PC-3 (cell line): Measurements from ENCODE around the gene PRICKLE2. TPM values are rescaled to one million over a fixed set of nuclear protein-coding genes. Genes with fewer than 3 reads are reported as not detected.

Source experiments
- ATAC-seq: fragments of 200-7000 bp; cut with Tn5 transposase; 2 replicates; pipeline ENCODE4 v1.9.1; 2020; ENCODE audit warnings: mild to moderate bottlenecking, moderate library complexity
- BruUV-seq: library from RNA; stranded (reverse); fragments of 400-500 nt; replicated peaks from 2 replicates; lab custom pipeline; 2021; lab: Mats Ljungman, UMichigan
- CTCF ChIA-PET: fragments of 300-600 bp; sonication (Branson Sonifier 250); formaldehyde crosslinking; loops from one replicate; lab custom pipeline; 2022; ENCODE audit warnings: antibody characterized with exemption; lab: Charles Lee
- POLR2A ChIA-PET: fragments of 300-600 bp; sonication (Branson Sonifier 250); formaldehyde crosslinking; loops from one replicate; lab custom pipeline; 2022; ENCODE audit warnings: antibody characterized with exemption; ENCODE audit not compliant: unreplicated experiment; lab: Charles Lee
- DNase-seq: peaks from one replicate; pipeline ENCODE4 v3.0.0-alpha.2; 2015
- H2AFZ ChIP-seq: fragments of 300-600 bp; sonication (generic); 2 replicates; pipeline ENCODE4 v1.6.0; 2016; ENCODE audit warnings: antibody characterized with exemption, low read length
- H3F3A ChIP-seq: fragments of 300-600 bp; sonication (generic); one replicate; pipeline ENCODE4 v1.6.0; 2017; ENCODE audit warnings: antibody characterized with exemption, low read length, control low read depth, mild to moderate bottlenecking; ENCODE audit not compliant: unreplicated experiment
- H3K27ac ChIP-seq: fragments of 300-600 bp; sonication (generic); 2 replicates; pipeline ENCODE4 v1.5.1; 2016; ENCODE audit warnings: mild to moderate bottlenecking, low read length
- H3K27me3 ChIP-seq: fragments of 300-600 bp; sonication (generic); 2 replicates; pipeline ENCODE4 v1.6.1; 2016; ENCODE audit warnings: low read length, mixed read lengths
- H3K36me3 ChIP-seq: fragments of 300-600 bp; sonication (generic); 2 replicates; pipeline ENCODE4 v1.6.1; 2016; ENCODE audit warnings: low read depth, mixed run types, low read length, mixed read lengths
- H3K4me1 ChIP-seq: fragments of 300-600 bp; sonication (generic); 2 replicates; pipeline ENCODE4 v1.5.1; 2016; ENCODE audit warnings: low read length; ENCODE audit not compliant: insufficient read depth
- H3K4me2 ChIP-seq: fragments of 300-600 bp; sonication (generic); 2 replicates; pipeline ENCODE4 v1.6.0; 2016; ENCODE audit warnings: low read length
- H3K4me3 ChIP-seq: fragments of 300-600 bp; sonication (generic); 2 replicates; pipeline ENCODE4 v1.5.1; 2016; ENCODE audit warnings: mild to moderate bottlenecking, low read length, mixed read lengths
- H3K79me2 ChIP-seq: fragments of 300-600 bp; sonication (generic); 2 replicates; pipeline ENCODE4 v1.6.1; 2017; ENCODE audit warnings: low read length, mixed read lengths
- H3K9ac ChIP-seq: fragments of 300-600 bp; sonication (generic); 2 replicates; pipeline ENCODE4 v1.6.0; 2016; ENCODE audit warnings: mild to moderate bottlenecking, low read length
- H3K9me2 ChIP-seq: fragments of 300-600 bp; sonication (generic); replicated peaks from 2 replicates; pipeline ENCODE4 v1.6.1; 2016; ENCODE audit warnings: mixed run types, low read length, mixed read lengths
- H3K9me3 ChIP-seq: fragments of 300-600 bp; sonication (generic); 2 replicates; pipeline ENCODE4 v1.6.1; 2016; ENCODE audit warnings: low read length, mixed read lengths
- H4K20me1 ChIP-seq: fragments of 300-600 bp; sonication (generic); 2 replicates; pipeline ENCODE4 v1.6.1; 2016; ENCODE audit warnings: low read length, mixed read lengths
- EZH2 ChIP-seq: fragments of 300-600 bp; sonication (generic); IDR thresholded peaks from one replicate; pipeline ENCODE4 v1.6.1; 2017; ENCODE audit warnings: antibody characterized with exemption, mild to moderate bottlenecking, low read length; ENCODE audit not compliant: unreplicated experiment
- EZH2phosphoT487 ChIP-seq: fragments of 300-600 bp; sonication (generic); IDR thresholded peaks from 2 replicates; pipeline ENCODE4 v1.6.1; 2018; ENCODE audit warnings: mild to moderate bottlenecking, antibody characterized with exemption, low read length, borderline replicate concordance
- intact Hi-C: fragments of 100-400 bp; cut with micrococcal nuclease; formaldehyde crosslinking; loops from 2 replicates; pipeline ENCODE4 v1.9.0; 2023
- total RNA-seq: library from RNA; depleted of rRNA; stranded (reverse); fragments of >200 nt; gene quantifications from 2 replicates; pipeline ENCODE4 v1.2.3, GENCODE V29; 2014
- TF ChIP-seq, protein P1 (sequence below): fragments of 300-600 bp; sonication (generic); conservative IDR thresholded peaks from 2 replicates; pipeline ENCODE4 v1.5.1; 2017; ENCODE audit warnings: antibody characterized with exemption, low read depth, mild to moderate bottlenecking, low read length

Gene PRICKLE2
- total RNA-seq, 1 experiment from 2014 or later = 1.8 TPM

DNA sequence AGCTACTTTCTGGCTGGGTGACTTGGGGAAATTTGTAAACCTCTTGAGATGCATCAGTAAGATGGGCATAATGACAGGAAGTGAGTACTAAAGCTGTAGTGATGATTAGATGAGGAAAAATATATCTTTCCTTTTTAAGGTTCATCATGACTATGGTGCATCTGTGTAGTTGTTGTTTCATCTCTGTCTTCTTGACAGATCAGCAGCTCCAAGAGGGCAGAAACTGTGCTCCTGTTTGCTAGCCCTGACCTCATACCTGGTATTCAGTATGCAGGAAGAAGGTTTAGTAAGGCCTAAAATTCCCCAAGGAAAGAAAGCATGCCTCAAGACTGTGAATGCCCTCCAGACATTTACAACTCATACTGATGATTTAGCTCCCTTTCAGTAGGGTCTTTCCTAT is 119.5 kb downstream of the PRICKLE2 start:
- H3K79me2 ChIP-seq = no peaks in the 10 kb centered on the region
- DNase-seq (peak; percentile 19), ATAC-seq (no peak)
- CTCF ChIA-PET = no interaction called here
- no peak overlapping the region for H3K4me3 ChIP-seq
- no peaks in the 10 kb centered on the region for H4K20me1 ChIP-seq
- TF ChIP-seq EZH2 (no peak), EZH2phosphoT487 (no peak)
- TF ChIP-seq, protein P1, sequence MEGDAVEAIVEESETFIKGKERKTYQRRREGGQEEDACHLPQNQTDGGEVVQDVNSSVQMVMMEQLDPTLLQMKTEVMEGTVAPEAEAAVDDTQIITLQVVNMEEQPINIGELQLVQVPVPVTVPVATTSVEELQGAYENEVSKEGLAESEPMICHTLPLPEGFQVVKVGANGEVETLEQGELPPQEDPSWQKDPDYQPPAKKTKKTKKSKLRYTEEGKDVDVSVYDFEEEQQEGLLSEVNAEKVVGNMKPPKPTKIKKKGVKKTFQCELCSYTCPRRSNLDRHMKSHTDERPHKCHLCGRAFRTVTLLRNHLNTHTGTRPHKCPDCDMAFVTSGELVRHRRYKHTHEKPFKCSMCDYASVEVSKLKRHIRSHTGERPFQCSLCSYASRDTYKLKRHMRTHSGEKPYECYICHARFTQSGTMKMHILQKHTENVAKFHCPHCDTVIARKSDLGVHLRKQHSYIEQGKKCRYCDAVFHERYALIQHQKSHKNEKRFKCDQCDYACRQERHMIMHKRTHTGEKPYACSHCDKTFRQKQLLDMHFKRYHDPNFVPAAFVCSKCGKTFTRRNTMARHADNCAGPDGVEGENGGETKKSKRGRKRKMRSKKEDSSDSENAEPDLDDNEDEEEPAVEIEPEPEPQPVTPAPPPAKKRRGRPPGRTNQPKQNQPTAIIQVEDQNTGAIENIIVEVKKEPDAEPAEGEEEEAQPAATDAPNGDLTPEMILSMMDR = no peak
- no peak overlapping the region for H2AFZ ChIP-seq
- peak overlapping the region; percentile 10; the same call in 1 of the 2 replicates for H3K4me2 ChIP-seq
- POLR2A ChIA-PET = no interaction called here
- intact Hi-C loops = no loop called here
- no TSS peak for BruUV-seq
- no peaks in the 10 kb centered on the region for H3F3A ChIP-seq
- no peaks in the 10 kb centered on the region for H3K36me3 ChIP-seq
- no peaks in the 10 kb centered on the region for H3K9me2 ChIP-seq
- peak overlapping the region; percentile 14; the same call in 1 of the 2 replicates for H3K9ac ChIP-seq
- no peaks in the 10 kb centered on the region for H3K9me3 ChIP-seq
- peaks cover 22% of the 10 kb centered on the region for H3K4me1 ChIP-seq
- H3K27ac ChIP-seq = peak overlapping the region; percentile 86
- no peaks in the 10 kb centered on the region for H3K27me3 ChIP-seq

DNA sequence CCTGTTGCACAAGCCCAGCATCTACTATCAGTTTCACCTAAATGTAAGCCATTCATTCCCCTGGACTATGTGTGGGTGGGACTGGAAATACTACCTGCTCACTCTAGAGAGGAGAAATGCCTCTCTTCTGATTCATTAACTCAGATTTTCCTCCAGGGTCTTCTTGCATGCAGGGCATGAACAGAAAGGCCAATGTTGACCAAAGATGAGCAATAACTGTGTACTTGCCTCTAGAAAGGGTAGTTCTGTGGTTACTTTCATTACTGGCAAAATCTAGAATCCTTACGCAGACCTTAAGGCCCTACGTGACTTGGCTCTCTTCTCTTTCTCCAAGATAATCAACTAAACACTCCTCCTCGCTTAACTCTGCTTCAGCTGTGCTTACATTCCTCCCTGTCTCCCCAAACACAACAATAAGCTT is 120.6 kb downstream of the PRICKLE2 start:
- no TSS peak for BruUV-seq
- Histone ChIP-seq H3K4me1 (peaks cover 22% of the 10 kb centered on the region), H4K20me1 (no peaks in the 10 kb centered on the region), H3K27ac (peak overlapping the region; percentile 86), H3F3A (no peaks in the 10 kb centered on the region), H3K79me2 (no peaks in the 10 kb centered on the region), H3K4me2 (peak overlapping the region; percentile 10; the same call in 1 of the 2 replicates), H3K27me3 (no peaks in the 10 kb centered on the region), H3K4me3 (no peak overlapping the region), H3K9me2 (no peaks in the 10 kb centered on the region), H3K9me3 (no peaks in the 10 kb centered on the region), H3K9ac (peak overlapping the region; percentile 14; the same call in 1 of the 2 replicates), H3K36me3 (no peaks in the 10 kb centered on the region), H2AFZ (no peak overlapping the region)
- intact Hi-C loops = no loop called here
- no peak for TF ChIP-seq EZH2
- no peak for TF ChIP-seq EZH2phosphoT487
- TF ChIP-seq, protein P1 = no peak
- ChIA-PET POLR2A (no interaction called here), CTCF (no interaction called here)
- ATAC-seq (peak; percentile 93), DNase-seq (peak; percentile 82)

DNA sequence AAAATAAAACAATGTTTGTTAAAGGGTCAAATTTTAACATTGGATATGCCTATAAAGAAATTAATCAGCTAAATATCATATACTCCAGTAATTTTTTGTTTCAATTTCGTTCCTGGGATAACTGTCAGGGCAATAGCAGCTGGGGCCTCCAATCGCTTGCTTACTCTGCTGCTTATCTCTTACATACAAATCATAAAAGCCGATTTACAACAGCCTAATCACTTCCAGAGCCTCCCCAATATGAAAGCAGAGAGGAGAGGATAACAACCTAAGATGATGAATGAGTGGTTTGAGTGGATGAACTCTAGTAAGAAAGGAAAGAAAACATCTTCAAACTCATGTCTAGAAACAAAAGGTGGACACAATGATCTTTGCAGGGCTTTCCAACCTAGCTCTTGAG is 121.3 kb downstream of the PRICKLE2 start:
- ChIA-PET CTCF (no interaction called here), POLR2A (no interaction called here)
- no peaks in the 10 kb centered on the region for H3K9me2 ChIP-seq
- H3K9ac ChIP-seq = peak overlapping the region; percentile 6; the same call in 1 of the 2 replicates
- BruUV-seq = no TSS peak
- H3K36me3 ChIP-seq = no peaks in the 10 kb centered on the region
- no peak overlapping the region for H2AFZ ChIP-seq
- TF ChIP-seq EZH2 (no peak), EZH2phosphoT487 (no peak)
- TF ChIP-seq, protein P1 = no peak
- H3K27me3 ChIP-seq = no peaks in the 10 kb centered on the region
- intact Hi-C loops = no loop called here
- no peaks in the 10 kb centered on the region for H3K9me3 ChIP-seq
- peak overlapping the region; percentile 77 for H3K27ac ChIP-seq
- H3K4me1 ChIP-seq = peaks cover 25% of the 10 kb centered on the region
- no peak overlapping the region for H3K4me3 ChIP-seq
- DNase-seq = no peak
- no peaks in the 10 kb centered on the region for H4K20me1 ChIP-seq
- H3K4me2 ChIP-seq = no peak overlapping the region
- no peaks in the 10 kb centered on the region for H3F3A ChIP-seq
- no peaks in the 10 kb centered on the region for H3K79me2 ChIP-seq
- no peak for ATAC-seq
